WTC11 (cell line): Measurements from ENCODE around the gene ANKRD2.

ENCODE experiments used
- ATF2 ChIP-seq: sonication (generic); formaldehyde crosslinking; IDR thresholded peaks from 2 replicates; pipeline ENCODE4 v1.8.1; 2022; ENCODE audit warnings: low read depth, missing genetic modification reagents, borderline replicate concordance
- CREB1 ChIP-seq: sonication (generic); formaldehyde crosslinking; IDR thresholded peaks from 2 replicates; pipeline ENCODE4 v1.8.0; 2023; ENCODE audit warnings: mild to moderate bottlenecking, missing genetic modification reagents
- PRRX2 ChIP-seq: fragments of 250-450 bp; sonication (Bioruptor Pico); IDR thresholded peaks from 2 replicates; pipeline ENCODE4 v1.8.0; 2021; ENCODE audit warnings: mild to moderate bottlenecking
- TEAD4 ChIP-seq: sonication (generic); formaldehyde crosslinking; IDR thresholded peaks from 2 replicates; pipeline ENCODE4 v1.8.0; 2022; ENCODE audit warnings: mild to moderate bottlenecking, missing genetic modification reagents
- TF ChIP-seq, protein P1 (sequence below): fragments of 200-600 bp; IDR thresholded peaks from 2 replicates; pipeline ENCODE4 v1.8.0; 2022; ENCODE audit warnings: antibody characterized with exemption
- TF ChIP-seq, protein P2 (sequence below): sonication (generic); formaldehyde crosslinking; IDR thresholded peaks from 2 replicates; pipeline ENCODE4 v1.8.0; 2022; ENCODE audit warnings: mild to moderate bottlenecking, missing genetic modification reagents
- TF ChIP-seq, protein P3 (sequence below): sonication (generic); formaldehyde crosslinking; IDR thresholded peaks from 2 replicates; pipeline ENCODE4 v1.8.0; 2022; ENCODE audit warnings: mild to moderate bottlenecking, missing genetic modification reagents

DNA sequence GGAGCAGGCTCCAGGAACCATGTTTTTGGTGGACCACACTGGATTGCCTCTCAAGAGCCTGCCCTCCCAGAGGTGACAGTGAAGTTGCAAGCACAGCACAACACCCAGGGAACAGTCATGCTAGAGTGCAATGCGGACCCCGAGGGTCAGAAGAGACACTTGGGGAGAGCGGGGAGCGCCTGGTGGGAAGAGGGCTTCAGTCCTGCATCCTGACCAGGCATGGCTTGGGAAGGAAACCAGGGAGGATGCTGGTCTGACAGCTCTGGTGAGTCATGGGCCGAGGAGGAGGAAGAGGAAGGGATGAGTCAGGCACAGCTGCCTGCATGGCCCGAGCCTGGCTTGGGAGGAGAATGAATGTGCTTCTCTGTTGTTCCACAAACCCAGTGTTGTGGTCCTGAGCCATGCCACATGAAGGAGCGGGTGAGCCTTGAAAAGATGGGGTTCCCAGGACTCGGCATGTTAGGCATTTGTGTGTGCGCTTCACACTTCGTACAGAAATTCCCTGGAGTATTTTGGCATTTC is 29.5 kb upstream of the ANKRD2 start:
- TF ChIP-seq, protein P1, sequence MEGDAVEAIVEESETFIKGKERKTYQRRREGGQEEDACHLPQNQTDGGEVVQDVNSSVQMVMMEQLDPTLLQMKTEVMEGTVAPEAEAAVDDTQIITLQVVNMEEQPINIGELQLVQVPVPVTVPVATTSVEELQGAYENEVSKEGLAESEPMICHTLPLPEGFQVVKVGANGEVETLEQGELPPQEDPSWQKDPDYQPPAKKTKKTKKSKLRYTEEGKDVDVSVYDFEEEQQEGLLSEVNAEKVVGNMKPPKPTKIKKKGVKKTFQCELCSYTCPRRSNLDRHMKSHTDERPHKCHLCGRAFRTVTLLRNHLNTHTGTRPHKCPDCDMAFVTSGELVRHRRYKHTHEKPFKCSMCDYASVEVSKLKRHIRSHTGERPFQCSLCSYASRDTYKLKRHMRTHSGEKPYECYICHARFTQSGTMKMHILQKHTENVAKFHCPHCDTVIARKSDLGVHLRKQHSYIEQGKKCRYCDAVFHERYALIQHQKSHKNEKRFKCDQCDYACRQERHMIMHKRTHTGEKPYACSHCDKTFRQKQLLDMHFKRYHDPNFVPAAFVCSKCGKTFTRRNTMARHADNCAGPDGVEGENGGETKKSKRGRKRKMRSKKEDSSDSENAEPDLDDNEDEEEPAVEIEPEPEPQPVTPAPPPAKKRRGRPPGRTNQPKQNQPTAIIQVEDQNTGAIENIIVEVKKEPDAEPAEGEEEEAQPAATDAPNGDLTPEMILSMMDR = no peak
- TF ChIP-seq, protein P2, sequence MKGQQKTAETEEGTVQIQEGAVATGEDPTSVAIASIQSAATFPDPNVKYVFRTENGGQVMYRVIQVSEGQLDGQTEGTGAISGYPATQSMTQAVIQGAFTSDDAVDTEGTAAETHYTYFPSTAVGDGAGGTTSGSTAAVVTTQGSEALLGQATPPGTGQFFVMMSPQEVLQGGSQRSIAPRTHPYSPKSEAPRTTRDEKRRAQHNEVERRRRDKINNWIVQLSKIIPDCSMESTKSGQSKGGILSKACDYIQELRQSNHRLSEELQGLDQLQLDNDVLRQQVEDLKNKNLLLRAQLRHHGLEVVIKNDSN (CRISPR knock-in tag) = no peak
- no peak for TF ChIP-seq CREB1
- no peak for TF ChIP-seq TEAD4 (CRISPR knock-in tag)
- TF ChIP-seq, protein P3, sequence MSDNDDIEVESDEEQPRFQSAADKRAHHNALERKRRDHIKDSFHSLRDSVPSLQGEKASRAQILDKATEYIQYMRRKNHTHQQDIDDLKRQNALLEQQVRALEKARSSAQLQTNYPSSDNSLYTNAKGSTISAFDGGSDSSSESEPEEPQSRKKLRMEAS (CRISPR knock-in tag) = no peak
- no peak for TF ChIP-seq ATF2 (CRISPR knock-in tag)
- TF ChIP-seq PRRX2 (CRISPR knock-in tag) = no peak
